HG02885 (cell line): ENCODE results near the gene ASB16.
A peak's percentile ranks its signal among the peaks of the same experiment; 100 is the strongest.
"Not testable (repeated sequence)": the region's sequence is repeated elsewhere in the genome, so short reads cannot be mapped to it uniquely, and the experiment has no call there.

Source experiments
- ATAC-seq: cut with Tn5 transposase; IDR thresholded peaks from one replicate; pipeline ENCODE4 v1.9.1; 2021; ENCODE audit warnings: mild to moderate bottlenecking; ENCODE audit not compliant: unreplicated experiment, poor library complexity

Gene ASB16, protein sequence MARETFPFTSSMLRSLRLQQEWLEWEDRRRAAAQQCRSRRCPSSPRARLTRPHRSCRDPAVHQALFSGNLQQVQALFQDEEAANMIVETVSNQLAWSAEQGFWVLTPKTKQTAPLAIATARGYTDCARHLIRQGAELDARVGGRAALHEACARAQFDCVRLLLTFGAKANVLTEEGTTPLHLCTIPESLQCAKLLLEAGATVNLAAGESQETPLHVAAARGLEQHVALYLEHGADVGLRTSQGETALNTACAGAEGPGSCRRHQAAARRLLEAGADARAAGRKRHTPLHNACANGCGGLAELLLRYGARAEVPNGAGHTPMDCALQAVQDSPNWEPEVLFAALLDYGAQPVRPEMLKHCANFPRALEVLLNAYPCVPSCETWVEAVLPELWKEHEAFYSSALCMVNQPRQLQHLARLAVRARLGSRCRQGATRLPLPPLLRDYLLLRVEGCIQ

DNA sequence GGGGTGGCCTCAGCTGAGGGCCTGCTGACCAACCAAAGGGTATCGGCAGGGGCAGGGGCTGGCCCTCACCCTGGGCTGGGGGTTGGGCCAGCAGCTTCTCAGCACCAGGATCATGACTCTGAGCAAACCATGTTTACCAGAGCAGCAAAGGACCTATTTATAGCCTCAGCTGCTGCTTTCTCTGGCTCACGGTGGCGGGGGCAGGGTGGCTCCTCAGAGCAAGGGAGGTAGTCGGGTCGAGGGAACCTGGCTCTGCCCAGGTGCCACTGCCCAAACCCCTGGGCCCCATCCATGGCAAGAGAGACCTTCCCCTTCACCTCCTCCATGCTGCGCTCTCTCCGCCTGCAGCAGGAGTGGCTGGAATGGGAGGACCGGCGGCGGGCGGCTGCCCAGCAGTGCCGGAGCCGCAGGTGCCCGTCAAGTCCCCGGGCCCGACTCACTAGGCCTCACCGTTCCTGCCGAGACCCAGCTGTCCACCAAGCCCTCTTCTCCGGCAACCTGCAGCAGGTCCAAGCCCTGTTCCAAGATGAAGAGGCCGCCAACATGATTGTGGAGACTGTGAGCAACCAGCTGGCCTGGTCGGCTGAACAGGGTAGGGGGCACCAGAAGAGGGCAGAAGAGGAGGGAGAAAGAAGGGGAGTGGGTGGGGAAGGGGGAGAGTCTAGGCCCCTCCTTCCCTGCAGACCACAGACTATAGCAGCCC, at the start of gene ASB16:
Gene ASB16 (plus strand): TSS at position 206 of the 703 bp plus-strand sequence. CDS start 86 bp downstream, at position 292.
- ATAC-seq = no peak

DNA sequence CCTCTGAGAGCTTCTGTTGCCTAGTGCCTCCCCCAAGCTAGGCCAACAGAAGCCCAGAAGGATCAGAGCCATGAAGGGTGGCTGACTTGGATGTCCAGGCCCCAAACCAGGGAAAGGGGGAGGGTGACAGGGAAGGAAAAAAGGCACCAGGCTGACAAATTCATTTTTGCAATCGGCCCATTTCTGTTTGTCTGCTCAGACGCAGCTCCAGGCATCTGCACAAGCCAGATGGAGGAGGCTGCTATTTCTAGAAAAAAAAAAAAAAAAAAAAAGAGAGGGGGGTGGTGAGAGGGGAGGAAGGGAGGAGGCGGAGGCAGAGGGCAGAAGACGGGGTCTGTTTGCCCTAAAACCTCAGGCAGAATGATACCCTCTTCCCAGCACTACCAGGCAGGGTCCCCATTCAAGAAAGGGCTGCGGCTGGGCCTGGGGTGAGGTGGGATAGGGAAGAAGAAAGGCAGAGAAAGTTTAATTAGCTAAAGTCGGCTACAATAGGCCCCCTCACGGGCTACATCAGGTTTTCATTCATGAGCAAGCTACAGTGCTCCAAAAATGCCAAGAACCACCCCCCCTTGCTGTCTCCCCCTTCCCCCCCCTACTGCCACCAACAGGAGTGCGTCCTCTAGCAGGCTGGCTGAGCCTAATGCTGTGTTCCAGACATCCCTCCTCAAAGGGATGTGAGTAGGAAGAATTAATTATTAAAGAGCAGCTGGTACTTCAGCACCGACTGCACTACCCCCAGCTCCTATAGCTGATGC, 49.5 kb upstream of the ASB16 start:
- no peak for ATAC-seq

GRCh38 chr17:44121997-44122815, 48.3 kb upstream of the ASB16 start:
- no peak for ATAC-seq

DNA sequence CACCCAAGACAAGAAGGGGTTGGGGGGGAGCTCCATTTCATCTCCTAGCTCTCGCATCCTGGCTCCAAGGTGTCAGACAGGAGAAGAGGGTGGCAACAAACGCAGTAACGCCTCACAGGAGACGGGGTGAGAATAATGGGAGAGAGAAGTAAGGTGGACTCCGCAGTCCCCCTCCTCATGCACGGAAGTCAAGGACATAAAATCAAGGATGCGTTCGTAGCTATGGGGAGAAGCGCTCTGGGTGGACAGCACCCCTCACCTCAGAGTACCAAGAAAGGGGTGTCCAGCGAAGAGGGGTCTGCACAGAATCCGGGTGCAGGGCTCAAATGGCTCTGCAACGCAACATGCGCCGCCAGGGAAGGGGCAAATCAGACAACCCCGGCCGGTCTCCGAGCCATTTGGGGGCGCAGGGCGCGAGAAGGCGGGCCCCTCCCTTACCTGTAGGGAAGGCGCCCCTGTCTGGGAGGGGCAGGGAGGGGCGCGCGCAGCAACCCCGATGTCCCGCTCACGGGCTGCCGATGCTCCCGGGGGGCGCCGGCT, 47.6 kb upstream of the ASB16 start:
- ATAC-seq = peak; percentile 30

- peak; percentile 92 for ATAC-seq
Measured at GRCh38 chr17:44123356-44124117, 47.0 kb upstream of the ASB16 start, which contains the start of gene HDAC5. TSS of gene HDAC5 (minus strand) at chr17:44123641. CDS start at chr17:44117515, 6,126 bp downstream.

- ATAC-seq = no peak
Measured at GRCh38 chr17:44124118-44124438, 46.4 kb upstream of the ASB16 start.

DNA sequence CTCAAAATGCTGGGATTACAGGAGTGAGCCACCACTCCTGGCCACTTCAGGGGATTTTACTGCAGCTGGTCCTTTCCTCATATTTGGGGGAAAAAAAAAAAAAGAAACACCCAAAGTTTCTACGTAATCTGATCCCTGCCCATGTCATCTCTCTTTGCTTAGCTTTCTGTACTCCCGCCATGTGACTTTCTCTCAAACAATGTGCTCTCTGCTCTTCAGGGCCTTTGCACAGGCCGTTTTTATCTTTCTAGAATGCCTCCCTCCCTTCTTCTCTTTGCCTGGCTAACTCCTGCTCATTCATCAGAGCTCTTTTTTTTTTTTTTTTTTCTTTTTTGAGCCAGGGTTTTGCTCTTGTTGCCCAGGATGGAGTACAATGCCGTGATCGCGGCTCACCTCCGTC, 42.1 kb upstream of the ASB16 start:
- ATAC-seq = no peak

- ATAC-seq = no peak
Measured at GRCh38 chr17:44130693-44131349, 39.7 kb upstream of the ASB16 start.

GRCh38 chr17:44131372-44131771, 39.1 kb upstream of the ASB16 start:
- not testable (repeated sequence) for ATAC-seq

- no peak for ATAC-seq
Measured at GRCh38 chr17:44132275-44132821, 38.2 kb upstream of the ASB16 start.

DNA sequence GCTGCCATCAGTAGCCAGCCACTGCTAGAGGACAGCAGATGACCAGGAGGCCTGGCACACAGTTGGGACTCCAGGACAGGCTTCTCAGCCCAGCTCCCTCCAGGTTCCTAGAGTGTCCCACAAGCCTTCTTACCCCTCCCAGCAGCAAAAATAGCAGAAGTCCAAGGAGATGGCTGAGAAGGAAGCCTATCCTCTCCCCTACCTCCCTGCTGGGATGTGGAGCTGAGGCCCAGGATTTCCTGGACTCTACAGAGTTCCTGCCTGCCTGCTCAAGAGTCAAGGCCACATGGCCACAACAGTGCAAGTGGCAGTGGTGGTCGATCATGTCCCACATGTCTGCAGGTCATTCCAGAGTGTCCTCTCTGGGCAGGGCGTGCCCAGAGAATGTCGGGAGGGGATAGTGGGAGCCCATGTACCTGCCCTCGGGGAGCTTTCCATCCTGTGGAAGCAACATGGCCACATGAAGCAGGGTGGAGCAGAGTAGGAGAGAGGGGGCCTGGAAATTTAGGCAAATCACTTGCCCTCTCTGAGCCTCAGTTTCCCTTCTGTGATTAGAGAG, 36.5 kb upstream of the ASB16 start:
- no peak for ATAC-seq

DNA sequence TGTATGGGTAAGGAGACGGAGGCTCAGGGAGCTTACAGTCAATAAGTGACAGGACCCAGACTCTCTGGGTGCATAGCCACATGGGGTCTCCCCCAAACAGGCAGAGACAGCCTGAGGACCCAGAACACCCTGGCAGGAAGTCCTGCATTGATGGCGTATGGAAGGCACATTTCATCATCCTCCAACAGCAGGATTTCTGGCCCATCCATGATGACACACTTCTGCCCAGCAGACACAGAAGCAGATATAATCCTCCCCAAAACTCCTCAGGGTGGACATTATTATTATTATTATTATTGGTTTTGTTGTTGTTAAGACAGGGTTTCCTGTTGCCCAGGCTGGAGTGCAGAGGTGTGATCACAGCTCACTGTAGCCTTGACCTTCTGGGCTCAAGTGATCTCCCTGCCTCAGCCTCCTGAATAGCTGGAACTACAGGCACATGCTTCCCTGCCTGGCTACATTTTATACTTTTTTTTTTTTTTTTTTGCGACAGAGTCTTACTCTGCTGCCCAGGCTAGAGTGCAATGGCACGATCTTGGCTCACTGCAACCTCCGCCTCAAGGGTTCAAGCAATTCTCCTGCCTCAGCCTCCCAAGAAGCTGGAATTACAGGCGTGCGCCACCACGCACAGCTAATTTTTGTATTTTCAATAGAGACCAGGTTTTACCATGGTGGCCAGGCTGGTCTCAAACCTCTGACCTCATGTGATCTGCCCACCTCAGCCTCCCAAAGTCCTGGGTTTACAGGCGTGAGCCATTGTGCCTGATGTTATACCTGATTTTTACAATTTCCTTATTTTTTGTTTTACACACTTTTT, 35.5 kb upstream of the ASB16 start:
- ATAC-seq = no peak

GRCh38 chr17:44137891-44138709, 32.4 kb upstream of the ASB16 start:
- ATAC-seq = no peak

GRCh38 chr17:44143921-44144320, 26.6 kb upstream of the ASB16 start:
- ATAC-seq = not testable (repeated sequence)

DNA sequence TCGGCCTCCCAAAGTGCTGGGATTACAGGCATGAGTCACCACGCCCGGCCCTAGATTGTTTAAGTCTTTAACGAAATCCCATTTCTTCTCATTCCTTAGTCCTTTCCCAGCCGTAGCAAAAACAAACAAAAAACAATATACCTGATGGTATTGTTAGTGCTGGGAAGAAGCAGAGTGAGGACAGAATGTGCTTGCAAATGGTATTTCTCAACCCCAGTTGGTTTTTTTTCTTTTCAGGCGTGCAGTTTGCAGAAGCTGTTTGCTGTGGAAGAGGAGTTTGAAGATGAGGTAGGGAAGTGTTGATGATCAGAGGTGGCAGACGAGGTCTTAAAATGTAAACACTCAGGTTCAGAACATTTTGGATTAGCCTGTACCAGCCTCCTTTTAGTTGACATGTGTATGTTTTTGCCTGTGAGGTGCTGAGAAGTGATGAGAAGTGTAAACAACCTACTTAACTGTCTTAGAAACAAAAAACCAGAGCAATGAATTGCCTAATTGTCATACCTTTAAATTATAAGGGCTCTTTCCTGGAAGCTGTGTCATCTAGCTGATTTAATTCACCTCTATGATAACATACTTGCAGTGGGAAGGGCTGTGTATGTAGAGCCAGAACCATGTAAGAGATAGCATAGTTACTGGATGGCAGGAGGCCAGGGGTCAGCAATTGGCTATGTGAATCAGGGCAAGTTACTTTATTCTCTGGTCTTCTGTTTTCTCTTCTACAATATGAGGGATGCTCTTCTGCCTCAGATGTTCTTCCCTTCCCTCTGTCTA, 25.4 kb upstream of the ASB16 start:
- no peak for ATAC-seq
